Left hindlimb (tissue), 1 donor: Measurements from ENCODE around the gene DYTN.

Experiments
- DNase-seq: peaks from one replicate; pipeline ENCODE4 v3.0.0-alpha.2; 2018

Gene DYTN

GRCh38 chr2:206610451-206610850 is 107.7 kb downstream of the DYTN start:
- DNase-seq: no peak

- no peak for DNase-seq
Observed at GRCh38 chr2:206603243-206603642, 115.0 kb downstream of the DYTN start.
